CD14-positive monocyte (primary cell): ENCODE data around the gene EML3. TPM values are rescaled to one million over a fixed set of nuclear protein-coding genes. Genes with fewer than 3 reads are reported as not detected.

ENCODE experiments used
- DNase-seq, 3 donors: peaks; one replicate each; pipeline ENCODE4 v3.0.0-alpha.2; 2011 to 2022
- H2AFZ ChIP-seq: 2 replicates; pipeline ENCODE4 v1.6.0; 2012; ENCODE audit warnings: mild to moderate bottlenecking, low read depth, low read length, inconsistent platforms; ENCODE audit not compliant: insufficient read depth, poor library complexity, severe bottlenecking
- H3K27ac ChIP-seq, 2 donors: 1 replicate in 1 of 2; 2 replicates in 1 of 2; pipeline ENCODE4 v1.5.1; 2012 to 2013; ENCODE audit warnings: low read length in 2 of 2, control low read depth in 1 of 2, inconsistent platforms in 1 of 2, low read depth in 1 of 2, mild to moderate bottlenecking in 1 of 2
- H3K27me3 ChIP-seq, 2 donors: one replicate each; pipeline versions ENCODE4 v1.6.0 to v1.6.1; 2011 to 2013; ENCODE audit warnings: low read length in 2 of 2; ENCODE audit not compliant: control insufficient read depth in 2 of 2, insufficient read depth in 2 of 2
- H3K36me3 ChIP-seq, 2 donors: replicated peaks in 1 of 2; 1 replicate in 1 of 2; 2 replicates in 1 of 2; pipeline versions ENCODE4 v1.5.1 to v1.6.1; 2012 to 2013; ENCODE audit warnings: low read length in 2 of 2, control low read depth in 1 of 2, inconsistent platforms in 1 of 2, mild to moderate bottlenecking in 1 of 2; ENCODE audit not compliant: insufficient read depth in 2 of 2, control insufficient read depth in 1 of 2
- H3K4me1 ChIP-seq, 2 donors: 1 replicate in 1 of 2; 2 replicates in 1 of 2; pipeline versions ENCODE4 v1.5.1 to v1.6.1; 2012 to 2013; ENCODE audit warnings: low read length in 2 of 2, control low read depth in 1 of 2, inconsistent platforms in 1 of 2, mild to moderate bottlenecking in 1 of 2, moderate library complexity in 1 of 2; ENCODE audit not compliant: insufficient read depth in 2 of 2, control insufficient read depth in 1 of 2
- H3K4me2 ChIP-seq: replicated peaks from 2 replicates; pipeline ENCODE3; 2012; ENCODE audit warnings: low read length, moderate library complexity, mild to moderate bottlenecking; ENCODE audit not compliant: poor library complexity, severe bottlenecking; ENCODE audit errors: extremely low read depth
- H3K4me3 ChIP-seq, 3 experiments: fragments of 200-600 bp in 1 of 3; sonication (generic) in 1 of 3; replicated peaks in 1 of 3; 1 replicate in 2 of 3; 2 replicates in 1 of 3; pipeline ENCODE4 v1.5.1; 2011 to 2013; ENCODE audit warnings: low read length in 3 of 3, mild to moderate bottlenecking in 3 of 3, control low read depth in 2 of 3, low read depth in 2 of 3, inconsistent platforms in 1 of 3, moderate library complexity in 1 of 3
- H3K79me2 ChIP-seq: 2 replicates; pipeline ENCODE4 v1.6.0; 2012; ENCODE audit warnings: mild to moderate bottlenecking, control low read depth, inconsistent platforms, low read length, moderate library complexity; ENCODE audit not compliant: insufficient read depth
- H3K9ac ChIP-seq: 2 replicates; pipeline ENCODE4 v1.6.0; 2017; ENCODE audit warnings: low read length, mild to moderate bottlenecking; ENCODE audit not compliant: insufficient read depth, poor library complexity, severe bottlenecking
- H3K9me3 ChIP-seq, 2 donors: replicated peaks in 1 of 2; 1 replicate in 1 of 2; 2 replicates in 1 of 2; pipeline versions ENCODE4 v1.5.1 to v1.6.1; 2012 to 2013; ENCODE audit warnings: low read length in 2 of 2, control low read depth in 1 of 2; ENCODE audit not compliant: control insufficient read depth in 1 of 2, insufficient read depth in 1 of 2
- H4K20me1 ChIP-seq: 2 replicates; pipeline ENCODE4 v1.6.0; 2012; ENCODE audit warnings: mild to moderate bottlenecking, low read length, control low read depth, moderate library complexity; ENCODE audit not compliant: insufficient read depth
- H3K27ac Mint-ChIP-seq, 7 donors: one replicate each; pipeline ENCODE4 v1.8.0; 2020; ENCODE audit warnings: mild to moderate bottlenecking in 7 of 7, mixed read lengths in 7 of 7, moderate library complexity in 6 of 7, inconsistent platforms in 2 of 7
- H3K27me3 Mint-ChIP-seq, 3 donors: one replicate each; pipeline ENCODE4 v1.8.0; 2021 to 2022; ENCODE audit warnings: low read depth in 3 of 3, mild to moderate bottlenecking in 3 of 3, mixed read lengths in 3 of 3, moderate library complexity in 3 of 3, inconsistent platforms in 1 of 3
- H3K36me3 Mint-ChIP-seq, 2 donors: one replicate each; pipeline ENCODE4 v1.8.0; 2020; ENCODE audit warnings: mixed read lengths in 2 of 2, inconsistent platforms in 1 of 2, mild to moderate bottlenecking in 1 of 2
- H3K4me1 Mint-ChIP-seq: one replicate; pipeline ENCODE4 v1.8.0; 2020; ENCODE audit warnings: mild to moderate bottlenecking, mixed read lengths
- H3K4me3 Mint-ChIP-seq, 2 donors: one replicate each; pipeline ENCODE4 v1.8.0; 2020; ENCODE audit warnings: mild to moderate bottlenecking in 2 of 2, mixed read lengths in 2 of 2, moderate library complexity in 1 of 2
- H3K9me3 Mint-ChIP-seq, 7 donors: one replicate each; pipeline ENCODE4 v1.8.0; 2020 to 2022; ENCODE audit warnings: mixed read lengths in 7 of 7, mild to moderate bottlenecking in 6 of 7, moderate library complexity in 6 of 7, inconsistent platforms in 2 of 7
- WGBS: methylation state at CpG from one replicate; pipeline ENCODE4 v1.1.5; 2013; ENCODE audit warnings: missing lambda C conversion rate; ENCODE audit not compliant: insufficient coverage; 5-methylcytosine and 5-hydroxymethylcytosine counted together
- intact Hi-C, 2 donors: fragments of 100-400 bp; cut with micrococcal nuclease; formaldehyde crosslinking; loops; one replicate each; pipeline versions ENCODE4 v1.15.0 to v1.15.1; 2023
- polyA plus RNA-seq, 3 donors: library from polyadenylated mRNA; depleted of rRNA in 1 of 3; unstranded in 2 of 3; stranded (reverse) in 1 of 3; fragments of 300-500 nt in 2 of 3; fragments of >200 nt in 1 of 3; fragmentation: Illumina TruSeq in 2 of 3; gene quantifications; 1 replicate in 2 of 3; 2 replicates in 1 of 3; pipeline ENCODE4 v1.2.3, GENCODE V29; 2012 to 2021
- TF ChIP-seq, protein P1 (sequence below): fragments of 200-600 bp; IDR thresholded peaks from one replicate; pipeline ENCODE4 v1.8.0; 2022; ENCODE audit warnings: antibody characterized with exemption, mild to moderate bottlenecking

EML3 gene
- polyA plus RNA-seq, 3 donors, result 7.2 to 131 (median 10.6) TPM

DNA sequence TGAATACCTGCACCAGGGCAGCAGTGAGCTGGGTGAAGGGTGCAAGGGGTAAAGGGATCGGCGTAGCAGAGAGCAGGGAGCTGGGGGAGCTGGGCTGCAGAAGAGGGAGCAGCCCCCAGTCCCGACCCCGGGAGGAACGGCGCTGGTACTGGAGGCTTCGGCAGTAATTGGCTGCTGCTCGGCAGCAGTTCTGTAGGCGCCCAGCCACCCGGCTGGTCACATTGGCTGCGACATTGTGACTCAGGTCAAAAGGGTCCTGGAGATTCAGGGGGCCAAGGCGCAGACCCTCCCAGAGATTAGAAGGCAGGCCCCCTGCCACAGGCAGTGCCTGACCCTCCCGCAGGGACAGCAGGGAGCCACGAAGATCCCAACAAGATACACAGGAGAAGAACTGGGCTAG is 36.7 kb downstream of the EML3 start:
- H3K4me3 Mint-ChIP-seq, result no peak overlapping the region
- peaks cover 49% of the 10 kb centered on the region for H3K79me2 ChIP-seq
- WGBS, result 97% methylated on average over 12 of the region's 14 CpGs
- peaks cover 44 to 61% of the 10 kb centered on the region in 2 donors for H3K36me3 ChIP-seq
- peaks cover 22% of the 10 kb centered on the region for H4K20me1 ChIP-seq
- intact Hi-C loops, result loop anchor here (2.0 kb wide), 1 partner anchor 15 kb away; the partner anchor contains the start of gene TUT1 (in 2 of the 2)
- TF ChIP-seq, protein P1, sequence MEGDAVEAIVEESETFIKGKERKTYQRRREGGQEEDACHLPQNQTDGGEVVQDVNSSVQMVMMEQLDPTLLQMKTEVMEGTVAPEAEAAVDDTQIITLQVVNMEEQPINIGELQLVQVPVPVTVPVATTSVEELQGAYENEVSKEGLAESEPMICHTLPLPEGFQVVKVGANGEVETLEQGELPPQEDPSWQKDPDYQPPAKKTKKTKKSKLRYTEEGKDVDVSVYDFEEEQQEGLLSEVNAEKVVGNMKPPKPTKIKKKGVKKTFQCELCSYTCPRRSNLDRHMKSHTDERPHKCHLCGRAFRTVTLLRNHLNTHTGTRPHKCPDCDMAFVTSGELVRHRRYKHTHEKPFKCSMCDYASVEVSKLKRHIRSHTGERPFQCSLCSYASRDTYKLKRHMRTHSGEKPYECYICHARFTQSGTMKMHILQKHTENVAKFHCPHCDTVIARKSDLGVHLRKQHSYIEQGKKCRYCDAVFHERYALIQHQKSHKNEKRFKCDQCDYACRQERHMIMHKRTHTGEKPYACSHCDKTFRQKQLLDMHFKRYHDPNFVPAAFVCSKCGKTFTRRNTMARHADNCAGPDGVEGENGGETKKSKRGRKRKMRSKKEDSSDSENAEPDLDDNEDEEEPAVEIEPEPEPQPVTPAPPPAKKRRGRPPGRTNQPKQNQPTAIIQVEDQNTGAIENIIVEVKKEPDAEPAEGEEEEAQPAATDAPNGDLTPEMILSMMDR, result no peak
- H3K36me3 Mint-ChIP-seq, result peaks cover 42 to 61% of the 10 kb centered on the region in 2 donors
- no peaks in the 10 kb centered on the region for H3K27me3 ChIP-seq
- H3K27ac ChIP-seq, result no peak overlapping the region
- peaks cover 0 to 2% (median 0%) of the 10 kb centered on the region in 7 donors for H3K9me3 Mint-ChIP-seq
- H3K9ac ChIP-seq, result no peak overlapping the region
- peak overlapping the region in 2 of 7 donors; percentile 13 to 21 for H3K27ac Mint-ChIP-seq
- H3K4me1 Mint-ChIP-seq, result peaks cover 41% of the 10 kb centered on the region
- no peak overlapping the region for H3K4me3 ChIP-seq
- H3K9me3 ChIP-seq, result no peaks in the 10 kb centered on the region
- no peak for DNase-seq
- peaks cover 22 to 29% of the 10 kb centered on the region in 2 donors for H3K4me1 ChIP-seq
- no peak overlapping the region for H3K4me2 ChIP-seq
- H3K27me3 Mint-ChIP-seq, result peaks cover 0 to 2% (median 0%) of the 10 kb centered on the region in 3 donors
- no peak overlapping the region for H2AFZ ChIP-seq

DNA sequence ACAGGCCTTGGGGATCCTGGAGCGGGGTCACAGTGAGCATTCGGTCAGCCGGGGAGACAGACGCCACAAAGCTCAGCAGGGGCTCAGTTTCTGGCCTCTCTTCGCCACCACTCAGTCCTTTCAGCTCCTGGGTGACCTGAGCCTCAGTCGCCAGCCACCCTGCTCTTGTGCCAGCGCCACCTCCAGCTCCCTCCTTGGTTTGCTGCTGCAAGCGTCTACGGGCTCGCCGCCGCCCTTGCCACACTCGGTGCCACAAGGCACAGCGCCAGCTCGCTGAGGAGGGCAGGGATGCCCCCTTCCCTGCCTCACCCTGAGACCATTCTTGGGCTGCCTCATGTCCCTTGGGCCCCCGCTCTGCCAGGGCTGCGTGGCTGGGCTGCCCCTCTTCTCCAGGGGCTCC is 37.4 kb downstream of the EML3 start:
- Histone ChIP-seq H2AFZ (peak overlapping the region; percentile 97), H4K20me1 (peaks cover 28% of the 10 kb centered on the region), H3K4me2 (peak overlapping the region; percentile 89), H3K79me2 (peaks cover 56% of the 10 kb centered on the region), H3K4me3 (peak overlapping the region in 1 of 3 experiments; percentile 100), H3K9ac (peak overlapping the region; percentile 85), H3K4me1 (peaks cover 22 to 29% of the 10 kb centered on the region in 2 donors), H3K27ac (peak overlapping the region in 1 of 2 donors; percentile 85), H3K27me3 (no peaks in the 10 kb centered on the region), H3K9me3 (no peaks in the 10 kb centered on the region), H3K36me3 (peaks cover 49 to 64% of the 10 kb centered on the region in 2 donors)
- Mint-ChIP-seq H3K9me3 (peaks cover 0 to 2% (median 0%) of the 10 kb centered on the region in 7 donors), H3K36me3 (peaks cover 46 to 63% of the 10 kb centered on the region in 2 donors), H3K4me3 (peak overlapping the region; percentile 95 to 99), H3K27ac (peak overlapping the region in 3 of 7 donors; percentile 93 to 96 (median 94)), H3K27me3 (peaks cover 0 to 2% (median 0%) of the 10 kb centered on the region in 3 donors), H3K4me1 (peaks cover 43% of the 10 kb centered on the region)
- DNase-seq, result no peak
- 75% methylated on average over 17 of the region's 17 CpGs for WGBS
- intact Hi-C loops, result loop anchor here (2.0 kb wide), 1 partner anchor 16 kb away; the partner anchor contains the start of gene TUT1 (in 2 of the 2)
- TF ChIP-seq, protein P1, result no peak
